Measurements from ENCODE around the gene IGFLR1. TPM values are rescaled to one million over a fixed set of nuclear protein-coding genes. Genes with fewer than 3 reads are reported as not detected.

The IGFLR1 gene
- total and polyA plus RNA-seq, 2 of the 4 experiments (the other 2 are of a cell fraction): 0.72 to 2.7 TPM

- no peak overlapping the region for H2BK20ac ChIP-seq (ENCODE audit: low read depth, low read length)
- no peaks in the 10 kb centered on the region for H3K9me1 ChIP-seq (ENCODE audit: insufficient read depth, low read length)
- H4K91ac ChIP-seq (ENCODE audit: insufficient read depth, low read depth, low read length): no peak overlapping the region
- no peak overlapping the region for H2AFZ ChIP-seq (replicated peaks; ENCODE audit: low read length, poor library complexity)
- no peak overlapping the region for H4K5ac ChIP-seq (ENCODE audit: low read depth, low read length)
- no peak overlapping the region for H3K27ac ChIP-seq (ENCODE audit: insufficient read depth, low read length)
- H3K4ac ChIP-seq (ENCODE audit: low read depth, low read length): no peak overlapping the region
- H3K23ac ChIP-seq (ENCODE audit: low read depth, low read length): no peak overlapping the region
- intact Hi-C loops (cut with micrococcal nuclease) (no loop called here), dilution Hi-C loops (cut with HindIII; ENCODE audit: low sequenced_read_pairs, unreplicated experiment) (no loop called here), in situ Hi-C loops (cut with MboI; ENCODE audit: low sequenced_read_pairs) (no loop called here)
- POLR2A ChIA-PET (ENCODE audit: unreplicated experiment): no interaction called here
- DNase-seq (no peak), ATAC-seq (ENCODE audit: low read depth) (no peak)
- H3K9me3 ChIP-seq (ENCODE audit: control insufficient read depth, insufficient read depth, low read length): no peaks in the 10 kb centered on the region
- no peak overlapping the region for H2BK120ac ChIP-seq (ENCODE audit: low read depth, low read length)
- H3K18ac ChIP-seq (ENCODE audit: low read depth, low read length): no peak overlapping the region
- H3K27me3 ChIP-seq (ENCODE audit: control insufficient read depth, insufficient read depth, low read length): no peaks in the 10 kb centered on the region; the same call in 1 of the 2 replicates
- no peak overlapping the region for H2AK9ac ChIP-seq (replicated peaks; ENCODE audit: low read depth, low read length, poor library complexity)
- BruUV-seq (replicated peaks): no TSS peak
- no peaks in the 10 kb centered on the region for H4K20me1 ChIP-seq (ENCODE audit: insufficient read depth, low read length)
- H3K4me2 ChIP-seq (ENCODE audit: low read depth, low read length): no peak overlapping the region
- no peak for TF ChIP-seq RFX5 (IDR thresholded peaks at IDR 0.05; ENCODE audit: low read depth, low read length)
- no peak for TF ChIP-seq NFE2L2 (IDR thresholded peaks at IDR 0.05; ENCODE audit: low read depth, low read length)
- TF ChIP-seq, protein P1, sequence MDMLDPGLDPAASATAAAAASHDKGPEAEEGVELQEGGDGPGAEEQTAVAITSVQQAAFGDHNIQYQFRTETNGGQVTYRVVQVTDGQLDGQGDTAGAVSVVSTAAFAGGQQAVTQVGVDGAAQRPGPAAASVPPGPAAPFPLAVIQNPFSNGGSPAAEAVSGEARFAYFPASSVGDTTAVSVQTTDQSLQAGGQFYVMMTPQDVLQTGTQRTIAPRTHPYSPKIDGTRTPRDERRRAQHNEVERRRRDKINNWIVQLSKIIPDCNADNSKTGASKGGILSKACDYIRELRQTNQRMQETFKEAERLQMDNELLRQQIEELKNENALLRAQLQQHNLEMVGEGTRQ (IDR thresholded peaks at IDR 0.05; ENCODE audit: low read depth, low read length): no peak
- TF ChIP-seq, protein P2, sequence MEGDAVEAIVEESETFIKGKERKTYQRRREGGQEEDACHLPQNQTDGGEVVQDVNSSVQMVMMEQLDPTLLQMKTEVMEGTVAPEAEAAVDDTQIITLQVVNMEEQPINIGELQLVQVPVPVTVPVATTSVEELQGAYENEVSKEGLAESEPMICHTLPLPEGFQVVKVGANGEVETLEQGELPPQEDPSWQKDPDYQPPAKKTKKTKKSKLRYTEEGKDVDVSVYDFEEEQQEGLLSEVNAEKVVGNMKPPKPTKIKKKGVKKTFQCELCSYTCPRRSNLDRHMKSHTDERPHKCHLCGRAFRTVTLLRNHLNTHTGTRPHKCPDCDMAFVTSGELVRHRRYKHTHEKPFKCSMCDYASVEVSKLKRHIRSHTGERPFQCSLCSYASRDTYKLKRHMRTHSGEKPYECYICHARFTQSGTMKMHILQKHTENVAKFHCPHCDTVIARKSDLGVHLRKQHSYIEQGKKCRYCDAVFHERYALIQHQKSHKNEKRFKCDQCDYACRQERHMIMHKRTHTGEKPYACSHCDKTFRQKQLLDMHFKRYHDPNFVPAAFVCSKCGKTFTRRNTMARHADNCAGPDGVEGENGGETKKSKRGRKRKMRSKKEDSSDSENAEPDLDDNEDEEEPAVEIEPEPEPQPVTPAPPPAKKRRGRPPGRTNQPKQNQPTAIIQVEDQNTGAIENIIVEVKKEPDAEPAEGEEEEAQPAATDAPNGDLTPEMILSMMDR (conservative IDR thresholded peaks at IDR 0.05; ENCODE audit: low read depth, low read length): no peak
- TF ChIP-seq MXI1 (IDR thresholded peaks at IDR 0.05; ENCODE audit: borderline replicate concordance, low read depth, low read length): no peak
- no peak for TF ChIP-seq FOS (IDR thresholded peaks at IDR 0.05; ENCODE audit: low read depth, low read length)
- TF ChIP-seq RCOR1 (IDR thresholded peaks at IDR 0.05; ENCODE audit: insufficient replicate concordance, low read length): no peak
- no peak for TF ChIP-seq SMC3 (IDR thresholded peaks at IDR 0.05; ENCODE audit: low read depth, low read length)
- no peak overlapping the region for H3K14ac ChIP-seq (replicated peaks; ENCODE audit: low read depth, low read length)
- no peak overlapping the region for H4K8ac ChIP-seq (ENCODE audit: low read depth in 2 of 2, low read length in 2 of 2)
- no peak overlapping the region for H2BK15ac ChIP-seq (ENCODE audit: low read depth, low read length)
- CTCF ChIA-PET: no interaction called here
- H2AK5ac ChIP-seq (ENCODE audit: low read depth, low read length): no peak overlapping the region
- no peak overlapping the region for H3K56ac ChIP-seq (ENCODE audit: extremely low read depth, insufficient read depth, low read length)
- no peaks in the 10 kb centered on the region; the same call in 1 of the 2 replicates for H3K36me3 ChIP-seq (ENCODE audit: control insufficient read depth, insufficient read depth, low read length)
- H3K79me1 ChIP-seq (ENCODE audit: low read depth in 1 of 2, low read length in 2 of 2): no peaks in the 10 kb centered on the region
- WGBS, 2 experiments (ENCODE audit: extremely low coverage in 2 of 2, insufficient read length in 1 of 2): no CpG with 5 or more reads among the region's 19 CpGs
- H2BK5ac ChIP-seq (ENCODE audit: low read depth, low read length, poor library complexity, severe bottlenecking): no peak overlapping the region
- no peak overlapping the region for H3K4me3 ChIP-seq (ENCODE audit: insufficient read depth, low read depth, low read length)
- H3K9ac ChIP-seq (ENCODE audit: low read depth, low read length): no peak overlapping the region
- H3K4me1 ChIP-seq (ENCODE audit: control insufficient read depth, insufficient read depth, low read length): no peaks in the 10 kb centered on the region
Measured at GRCh38 chr19:35789978-35790944, 48.0 kb upstream of the IGFLR1 start.
